Measurements from ENCODE around the gene MEGF11.

MEGF11 gene

GRCh38 chr15:66001717-66002426 lies 251.7 kb downstream of the MEGF11 start:
- Histone ChIP-seq H3K9ac (ENCODE audit: low read length) (no peak overlapping the region), H3K27ac (ENCODE audit: low read length) (no peak overlapping the region), H3K9me3 (ENCODE audit: insufficient read depth, low read length) (no peaks in the 10 kb centered on the region), H3K36me3 (replicated peaks; ENCODE audit: low read depth, low read length) (no peaks in the 10 kb centered on the region), H3K4me2 (ENCODE audit: low read length) (no peak overlapping the region), H3K4me1 (ENCODE audit: low read length) (no peaks in the 10 kb centered on the region), H3K27me3 (ENCODE audit: low read depth, low read length) (peaks cover 75% of the 10 kb centered on the region), H4K20me1 (ENCODE audit: insufficient read depth, low read length) (peaks cover 9% of the 10 kb centered on the region), H3K79me2 (ENCODE audit: low read length) (no peaks in the 10 kb centered on the region), H2AFZ (ENCODE audit: low read depth, low read length) (no peak overlapping the region), H3K4me3 (ENCODE audit: low read length) (no peak overlapping the region)
- no peak for TF ChIP-seq EZH2phosphoT487 (IDR thresholded peaks at IDR 0.05; ENCODE audit: low read depth)
- TF ChIP-seq, protein P1, sequence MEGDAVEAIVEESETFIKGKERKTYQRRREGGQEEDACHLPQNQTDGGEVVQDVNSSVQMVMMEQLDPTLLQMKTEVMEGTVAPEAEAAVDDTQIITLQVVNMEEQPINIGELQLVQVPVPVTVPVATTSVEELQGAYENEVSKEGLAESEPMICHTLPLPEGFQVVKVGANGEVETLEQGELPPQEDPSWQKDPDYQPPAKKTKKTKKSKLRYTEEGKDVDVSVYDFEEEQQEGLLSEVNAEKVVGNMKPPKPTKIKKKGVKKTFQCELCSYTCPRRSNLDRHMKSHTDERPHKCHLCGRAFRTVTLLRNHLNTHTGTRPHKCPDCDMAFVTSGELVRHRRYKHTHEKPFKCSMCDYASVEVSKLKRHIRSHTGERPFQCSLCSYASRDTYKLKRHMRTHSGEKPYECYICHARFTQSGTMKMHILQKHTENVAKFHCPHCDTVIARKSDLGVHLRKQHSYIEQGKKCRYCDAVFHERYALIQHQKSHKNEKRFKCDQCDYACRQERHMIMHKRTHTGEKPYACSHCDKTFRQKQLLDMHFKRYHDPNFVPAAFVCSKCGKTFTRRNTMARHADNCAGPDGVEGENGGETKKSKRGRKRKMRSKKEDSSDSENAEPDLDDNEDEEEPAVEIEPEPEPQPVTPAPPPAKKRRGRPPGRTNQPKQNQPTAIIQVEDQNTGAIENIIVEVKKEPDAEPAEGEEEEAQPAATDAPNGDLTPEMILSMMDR (IDR thresholded peaks at IDR 0.05; ENCODE audit: low read depth, low read length) = no peak

GRCh38 chr15:66001042-66001441 lies 252.5 kb downstream of the MEGF11 start:
- no peak overlapping the region for H3K4me3 ChIP-seq (ENCODE audit: low read length)
- H2AFZ ChIP-seq (ENCODE audit: low read depth, low read length) = no peak overlapping the region
- no peaks in the 10 kb centered on the region for H3K79me2 ChIP-seq (ENCODE audit: low read length)
- H3K9me3 ChIP-seq (ENCODE audit: insufficient read depth, low read length) = no peaks in the 10 kb centered on the region
- H3K4me2 ChIP-seq (ENCODE audit: low read length) = no peak overlapping the region
- no peak overlapping the region for H3K27ac ChIP-seq (ENCODE audit: low read length)
- no peaks in the 10 kb centered on the region for H3K4me1 ChIP-seq (ENCODE audit: low read length)
- TF ChIP-seq EZH2phosphoT487 (IDR thresholded peaks at IDR 0.05; ENCODE audit: low read depth) = no peak
- TF ChIP-seq, protein P1 (IDR thresholded peaks at IDR 0.05; ENCODE audit: low read depth, low read length) = no peak
- H3K27me3 ChIP-seq (ENCODE audit: low read depth, low read length) = peaks cover 74% of the 10 kb centered on the region
- peaks cover 9% of the 10 kb centered on the region; the same call in 1 of the 2 replicates for H4K20me1 ChIP-seq (ENCODE audit: insufficient read depth, low read length)
- no peaks in the 10 kb centered on the region for H3K36me3 ChIP-seq (replicated peaks; ENCODE audit: low read depth, low read length)
- H3K9ac ChIP-seq (ENCODE audit: low read length) = no peak overlapping the region

GRCh38 chr15:65998486-65998885 lies 255.1 kb downstream of the MEGF11 start:
- Histone ChIP-seq H3K36me3 (replicated peaks; ENCODE audit: low read depth, low read length) (no peaks in the 10 kb centered on the region), H3K9ac (ENCODE audit: low read length) (no peak overlapping the region), H3K27ac (ENCODE audit: low read length) (no peak overlapping the region), H3K4me3 (ENCODE audit: low read length) (no peak overlapping the region), H4K20me1 (ENCODE audit: insufficient read depth, low read length) (no peaks in the 10 kb centered on the region), H3K79me2 (ENCODE audit: low read length) (no peaks in the 10 kb centered on the region), H3K4me2 (ENCODE audit: low read length) (no peak overlapping the region), H2AFZ (ENCODE audit: low read depth, low read length) (no peak overlapping the region), H3K4me1 (ENCODE audit: low read length) (no peaks in the 10 kb centered on the region), H3K27me3 (ENCODE audit: low read depth, low read length) (peaks cover 80% of the 10 kb centered on the region), H3K9me3 (ENCODE audit: insufficient read depth, low read length) (no peaks in the 10 kb centered on the region)
- no peak for TF ChIP-seq EZH2phosphoT487 (IDR thresholded peaks at IDR 0.05; ENCODE audit: low read depth)
- TF ChIP-seq, protein P1 (IDR thresholded peaks at IDR 0.05; ENCODE audit: low read depth, low read length) = no peak

- Histone ChIP-seq H3K27ac (ENCODE audit: low read length) (no peak overlapping the region), H3K4me2 (ENCODE audit: low read length) (no peak overlapping the region), H3K4me3 (ENCODE audit: low read length) (no peak overlapping the region), H3K4me1 (ENCODE audit: low read length) (no peaks in the 10 kb centered on the region), H3K9me3 (ENCODE audit: insufficient read depth, low read length) (no peaks in the 10 kb centered on the region), H3K79me2 (ENCODE audit: low read length) (no peaks in the 10 kb centered on the region), H4K20me1 (ENCODE audit: insufficient read depth, low read length) (no peaks in the 10 kb centered on the region), H2AFZ (ENCODE audit: low read depth, low read length) (no peak overlapping the region), H3K27me3 (ENCODE audit: low read depth, low read length) (peaks cover 74% of the 10 kb centered on the region), H3K36me3 (replicated peaks; ENCODE audit: low read depth, low read length) (no peaks in the 10 kb centered on the region), H3K9ac (ENCODE audit: low read length) (no peak overlapping the region)
- TF ChIP-seq EZH2phosphoT487 (IDR thresholded peaks at IDR 0.05; ENCODE audit: low read depth) = no peak
- TF ChIP-seq, protein P1 (IDR thresholded peaks at IDR 0.05; ENCODE audit: low read depth, low read length) = no peak
Observed at GRCh38 chr15:65996901-65997300, 256.6 kb downstream of the MEGF11 start.

Data from OCI-LY3 (cell line).